ENCODE data around the gene MACROD1. TPM values are rescaled to one million over a fixed set of nuclear protein-coding genes. Genes with fewer than 3 reads are reported as not detected.

MACROD1 gene
- total RNA-seq (2014; rRNA removed; shearing (Covaris generic)), result 2.9 and 6.3 TPM in 2 replicates

GRCh38 chr11:64165842-64166635 lies at the start of gene MACROD1:
Gene MACROD1 (minus strand): TSS chr11:64166113. CDS start chr11:64165994, 119 bp downstream.
- DNase-seq (ENCODE audit: low spot score), result peak; percentile 59

- no peak for DNase-seq (ENCODE audit: low spot score)
These were observed 45.4 kb upstream of the MACROD1 start for GRCh38 chr11:64211181-64211872.

GRCh38 chr11:64210301-64211020 lies 44.5 kb upstream of the MACROD1 start:
- no peak for DNase-seq (ENCODE audit: low spot score)

- DNase-seq (ENCODE audit: low spot score), result no peak
These were observed 43.6 kb upstream of the MACROD1 start for GRCh38 chr11:64209563-64209843.

GRCh38 chr11:64208796-64209562 lies 43.1 kb upstream of the MACROD1 start:
- no peak for DNase-seq (ENCODE audit: low spot score)

- DNase-seq (ENCODE audit: low spot score), result no peak
These were observed 42.3 kb upstream of the MACROD1 start for GRCh38 chr11:64208086-64208795.

- peak; percentile 94 for DNase-seq (ENCODE audit: low spot score)
These were observed 41.6 kb upstream of the MACROD1 start for GRCh38 chr11:64207256-64208085.

GRCh38 chr11:64206457-64207255 lies 40.7 kb upstream of the MACROD1 start, which contains the start of gene FERMT3:
Gene FERMT3 (plus strand): TSS chr11:64206721. CDS start chr11:64207365, 644 bp downstream.
- DNase-seq (ENCODE audit: low spot score), result peak; percentile 30

- peak; percentile 94 for DNase-seq (ENCODE audit: low spot score)
These were observed 38.6 kb upstream of the MACROD1 start for GRCh38 chr11:64204464-64204989.

- DNase-seq (ENCODE audit: low spot score), result no peak
These were observed 38.1 kb upstream of the MACROD1 start for GRCh38 chr11:64204080-64204440.

- no peak for DNase-seq (ENCODE audit: low spot score)
These were observed 37.6 kb upstream of the MACROD1 start for GRCh38 chr11:64203421-64204079.

- DNase-seq (ENCODE audit: low spot score), result no peak
These were observed 37.1 kb upstream of the MACROD1 start for GRCh38 chr11:64202992-64203391.

- no peak for DNase-seq (ENCODE audit: low spot score)
These were observed 35.6 kb upstream of the MACROD1 start for GRCh38 chr11:64201543-64201942.

GRCh38 chr11:64198511-64198910 lies 32.6 kb upstream of the MACROD1 start:
- no peak for DNase-seq (ENCODE audit: low spot score)

GRCh38 chr11:64196626-64197025 lies 30.7 kb upstream of the MACROD1 start:
- DNase-seq (ENCODE audit: low spot score), result no peak

GRCh38 chr11:64192434-64192833 lies 26.5 kb upstream of the MACROD1 start:
- no peak for DNase-seq (ENCODE audit: low spot score)

- no peak for DNase-seq (ENCODE audit: low spot score)
These were observed 20.7 kb upstream of the MACROD1 start for GRCh38 chr11:64186492-64187165.
